NCI-H1105 (cell line): ENCODE data around the gene PDZD4.

Source experiments
- DNase-seq: peaks from one replicate; lab custom pipeline; 2025; lab: John Stamatoyannopoulos, UW

The PDZD4 gene

GRCh38 chrX:153829799-153830639 lies at the start of gene PDZD4:
PDZD4 (minus strand) TSS chrX:153830544; CDS start chrX:153830298, 246 bp downstream.
- peak; percentile 38 for DNase-seq

DNA sequence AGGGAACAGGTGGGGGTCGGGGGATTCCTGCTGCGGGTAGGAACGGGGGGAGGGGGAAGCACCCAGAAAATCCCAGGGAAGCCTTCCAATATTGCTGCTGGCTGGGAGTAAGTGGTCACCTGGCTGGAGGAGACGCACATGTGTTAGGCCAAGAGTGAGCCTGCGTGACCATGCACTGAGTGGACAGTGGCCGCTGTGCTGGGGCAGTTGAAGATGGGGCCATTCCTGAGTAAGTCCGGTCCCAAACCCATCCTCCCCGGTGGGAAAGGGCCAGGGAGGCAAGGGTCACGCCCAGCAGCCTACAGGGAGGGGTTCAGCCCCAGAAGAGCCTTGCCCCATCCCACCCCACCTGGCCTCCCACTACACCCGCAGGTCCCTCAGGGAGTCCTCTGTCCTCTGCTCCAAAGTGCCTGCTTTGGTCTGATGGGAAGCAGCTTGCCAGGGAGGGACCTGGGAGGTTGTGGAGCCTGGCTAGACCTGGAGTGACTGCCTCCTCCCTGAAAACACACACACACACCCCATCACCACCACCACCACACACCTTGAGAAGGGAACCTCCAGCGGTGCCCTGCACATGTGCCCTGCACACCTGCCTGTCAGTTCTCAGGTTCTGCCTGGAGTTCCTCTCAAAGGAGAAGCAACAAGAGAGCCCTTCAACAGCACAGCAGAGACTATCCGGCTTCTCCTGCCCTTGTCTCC lies 49.5 kb upstream of the PDZD4 start:
- no peak for DNase-seq

DNA sequence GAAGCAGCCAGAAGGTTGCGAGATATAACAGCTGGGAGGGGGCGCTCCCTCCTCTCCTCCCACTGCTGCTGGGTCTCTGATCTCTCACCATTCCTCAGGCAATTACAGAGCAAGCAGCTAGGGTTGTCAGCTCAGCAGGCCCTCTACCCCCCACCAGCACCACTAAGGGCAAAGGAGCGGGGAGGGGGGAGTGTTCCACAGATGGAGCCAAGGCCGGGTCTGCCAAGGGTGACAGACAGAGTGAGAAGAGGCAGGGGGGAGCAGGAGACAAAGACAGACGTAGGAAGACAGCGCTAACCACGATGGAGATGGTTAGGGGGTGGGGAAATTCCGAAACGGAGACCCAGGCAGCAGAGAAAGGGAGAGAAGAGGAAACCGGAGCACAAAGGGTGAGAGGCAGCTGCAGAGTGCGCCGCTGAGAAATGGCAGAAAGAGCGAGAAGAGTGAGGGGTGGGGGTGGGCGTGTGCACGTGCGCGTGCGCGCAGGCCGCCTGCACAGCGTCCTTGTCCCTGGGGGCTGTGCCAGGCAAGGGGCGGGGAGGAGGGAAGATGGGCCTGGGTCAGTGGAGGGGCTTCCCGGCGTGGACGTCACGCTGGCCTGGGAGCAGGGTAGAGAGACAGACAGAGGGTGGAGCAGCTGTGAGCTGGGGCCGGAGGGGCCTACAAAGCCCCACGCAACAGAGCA lies 48.8 kb upstream of the PDZD4 start:
- no peak for DNase-seq

DNA sequence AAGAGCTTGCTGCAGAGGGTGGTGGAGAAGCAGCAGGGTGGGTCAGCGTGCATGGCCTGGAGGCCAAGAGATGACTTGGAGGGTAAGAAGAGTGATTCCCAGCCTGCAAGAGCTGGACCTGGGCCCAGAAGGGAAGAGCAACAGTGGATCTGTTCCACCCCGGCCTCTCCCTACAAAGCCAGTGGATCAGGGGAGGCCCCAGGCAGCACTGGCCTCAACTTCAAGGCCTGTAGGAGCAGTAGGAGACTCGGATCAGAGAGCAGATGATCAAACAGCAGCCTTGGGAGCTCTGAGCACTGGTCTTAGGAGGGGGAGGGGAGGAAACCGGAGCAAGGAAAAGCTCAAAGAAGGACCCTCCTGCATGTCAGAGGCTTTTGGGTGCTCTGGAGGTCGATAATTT lies 48.0 kb upstream of the PDZD4 start:
- DNase-seq = no peak

DNA sequence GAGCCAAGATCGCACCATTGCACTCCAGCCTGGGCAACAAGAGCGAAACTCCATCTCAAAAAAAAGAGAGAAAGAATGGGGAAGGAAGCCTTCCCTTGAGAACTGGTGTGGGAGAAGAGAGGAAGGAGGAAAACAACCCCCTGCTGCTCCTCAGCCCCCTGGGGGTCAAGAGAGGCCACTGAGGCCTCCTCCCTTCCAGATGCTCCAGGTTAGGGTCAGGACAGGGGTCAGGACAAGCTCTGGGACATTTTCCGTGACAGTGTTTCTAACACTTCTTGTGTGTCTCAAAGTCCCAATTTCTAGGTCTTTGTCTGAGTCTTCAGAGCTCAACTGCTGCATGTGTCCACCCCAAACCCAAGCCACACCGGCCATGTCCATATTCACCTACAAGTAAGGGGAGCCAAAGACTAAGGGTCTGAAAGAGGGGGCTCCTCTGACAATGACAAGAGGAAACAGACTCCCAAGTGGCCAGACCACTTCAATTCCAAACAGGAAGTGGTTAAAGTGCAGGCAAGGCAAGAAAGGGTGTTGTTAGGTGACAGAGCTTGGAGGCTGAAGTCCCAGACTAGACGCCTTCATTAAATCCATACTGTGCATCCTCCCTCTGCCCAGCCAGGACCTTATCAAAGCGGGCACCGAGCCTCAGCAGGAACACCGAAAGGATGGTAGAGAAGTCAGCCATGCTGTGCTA lies 47.4 kb upstream of the PDZD4 start:
- DNase-seq = no peak

DNA sequence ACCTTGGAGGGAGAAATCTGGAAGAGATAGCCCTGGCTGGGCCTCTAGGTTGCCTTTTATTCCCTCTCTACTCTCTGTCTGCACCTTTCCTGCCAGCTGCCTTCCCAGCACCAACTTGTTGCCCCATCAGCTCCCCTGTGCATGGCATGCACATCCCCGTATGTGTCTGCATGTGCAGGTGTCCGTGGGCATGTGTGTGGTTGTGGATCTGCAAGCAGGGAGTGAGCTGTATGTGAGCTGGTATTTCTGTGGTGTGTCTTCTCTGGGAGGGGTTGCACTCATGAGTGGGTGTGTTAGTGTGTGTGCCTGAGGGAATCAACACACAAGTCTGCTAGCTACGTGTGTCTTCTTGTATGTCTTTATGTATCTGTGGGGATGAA lies 45.8 kb upstream of the PDZD4 start:
- no peak for DNase-seq

- peak; percentile 52 for DNase-seq
These were observed 45.2 kb upstream of the PDZD4 start for GRCh38 chrX:153875391-153876111.

- no peak for DNase-seq
These were observed 44.2 kb upstream of the PDZD4 start for GRCh38 chrX:153874366-153875125.

DNA sequence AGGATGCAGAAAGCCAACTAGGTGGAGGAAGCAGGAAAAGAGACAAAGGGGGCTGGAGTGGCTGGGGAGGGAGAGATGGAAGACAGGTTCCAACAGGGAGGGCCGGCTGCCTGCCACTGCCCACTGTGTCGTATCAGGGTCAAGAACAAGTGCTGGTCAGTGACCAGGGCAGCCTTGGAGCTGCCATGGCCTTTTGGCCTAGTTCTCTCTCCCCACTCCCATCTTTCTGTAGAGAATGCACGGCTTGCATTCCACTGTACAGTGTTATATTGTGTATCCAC lies 43.7 kb upstream of the PDZD4 start:
- no peak for DNase-seq

GRCh38 chrX:153873282-153874084 lies 43.1 kb upstream of the PDZD4 start:
- DNase-seq = no peak

- no peak for DNase-seq
These were observed 41.9 kb upstream of the PDZD4 start for GRCh38 chrX:153871946-153872878.

DNA sequence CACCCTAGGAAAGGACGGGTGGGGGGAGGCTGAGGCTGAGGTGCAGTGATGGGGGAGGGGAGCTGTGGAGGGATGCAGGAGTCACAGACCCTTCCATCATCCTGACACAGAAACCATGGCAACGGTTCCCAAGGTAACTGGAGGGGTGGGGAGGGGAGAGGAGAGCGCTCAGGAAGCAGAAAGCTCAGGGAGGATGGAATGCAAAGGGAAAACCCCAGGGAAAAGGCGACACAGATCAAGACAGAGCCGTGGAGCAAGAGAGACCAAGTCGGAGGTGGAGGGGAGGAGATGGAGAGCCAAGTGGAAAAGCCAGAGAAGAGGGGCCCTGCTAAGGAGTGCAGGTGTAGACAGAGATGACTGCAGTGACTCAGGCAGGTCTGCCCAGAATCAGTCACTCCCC lies 41.1 kb upstream of the PDZD4 start:
- no peak for DNase-seq

GRCh38 chrX:153870791-153871360 lies 40.5 kb upstream of the PDZD4 start:
- DNase-seq = no peak

GRCh38 chrX:153870288-153870690 lies 39.9 kb upstream of the PDZD4 start:
- DNase-seq = no peak

GRCh38 chrX:153869473-153870287 lies 39.3 kb upstream of the PDZD4 start:
- DNase-seq = no peak

DNA sequence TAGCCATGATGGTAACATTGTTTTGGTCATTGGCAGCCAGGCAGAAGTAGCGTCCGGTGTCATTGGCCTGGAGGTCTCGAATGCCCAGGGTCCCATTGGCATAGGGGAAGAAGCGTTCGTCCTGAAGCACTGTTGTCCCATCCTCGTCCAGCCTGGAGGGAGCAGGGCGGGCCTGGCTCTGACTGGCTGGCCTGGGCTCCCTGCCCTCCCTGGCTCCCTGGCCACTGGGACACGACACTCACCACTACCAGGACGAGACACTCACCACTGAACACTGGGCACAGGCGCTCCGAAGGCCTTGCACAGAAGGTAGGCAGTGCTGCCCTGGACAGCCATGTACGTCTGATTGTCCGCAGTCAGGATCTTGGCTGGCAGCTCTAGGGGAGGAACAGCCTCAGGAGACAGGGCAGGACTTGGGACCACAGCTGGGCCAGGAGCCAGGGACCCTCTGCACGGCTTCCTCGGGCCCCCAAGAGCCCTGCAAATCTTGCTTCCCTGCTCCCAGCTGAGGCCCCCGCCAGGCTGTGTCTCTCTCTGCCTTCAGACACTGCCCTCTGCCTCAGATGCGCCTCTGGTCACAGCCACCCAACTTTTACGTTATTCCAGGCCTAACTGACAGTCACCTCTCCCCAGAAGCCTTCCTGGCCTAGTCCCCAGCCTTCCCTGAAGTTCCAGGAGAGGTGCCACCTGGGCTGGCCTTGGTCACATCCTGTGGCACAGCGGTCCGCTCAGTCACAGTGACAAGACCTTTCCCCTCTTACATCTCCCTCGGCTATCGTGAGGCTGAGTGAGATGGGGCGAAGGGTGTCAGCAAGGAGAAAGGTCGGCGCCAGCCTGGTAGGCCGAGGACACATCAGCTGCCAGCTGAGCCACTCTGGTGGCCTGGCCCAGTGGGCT lies 38.5 kb upstream of the PDZD4 start:
- no peak for DNase-seq

DNA sequence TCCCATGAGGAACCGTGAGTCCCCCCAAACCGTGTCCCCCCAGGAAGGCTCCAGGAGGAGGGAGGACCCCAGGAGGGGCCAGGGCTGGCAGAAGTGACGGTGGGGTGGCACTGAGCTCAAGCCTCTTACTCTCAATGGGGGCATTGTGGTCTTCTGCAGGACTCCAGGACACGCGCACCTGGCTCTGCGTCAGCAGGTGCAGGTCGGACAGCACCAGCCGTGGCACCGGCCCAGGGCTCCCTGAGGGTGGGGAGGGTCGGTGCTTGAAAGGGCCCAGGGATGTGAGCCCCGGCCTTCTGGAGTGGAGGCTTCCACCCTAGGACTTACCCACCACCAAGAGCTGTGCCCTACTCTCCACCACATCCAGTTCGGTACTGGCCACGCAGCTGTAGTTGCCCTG lies 37.3 kb upstream of the PDZD4 start:
- DNase-seq = no peak
